ENCODE data around the gene KCNG2.

- TF ChIP-seq CTCF (conservative IDR thresholded peaks at IDR 0.05; ENCODE audit: low read length) (no peak), EZH2phosphoT487 (IDR thresholded peaks at IDR 0.05; ENCODE audit: borderline replicate concordance) (no peak)
Measured at GRCh38 chr18:79806976-79807841, 9.5 kb downstream of the KCNG2 start.

All from Loucy (cell line).